Caco-2 (cell line): ENCODE measurements around the gene F13A1. TPM values are rescaled to one million over a fixed set of nuclear protein-coding genes. Genes with fewer than 3 reads are reported as not detected.

Experiments used
- BruUV-seq: library from RNA; stranded (reverse); fragments of 400-500 nt; replicated peaks from 2 replicates; lab custom pipeline; 2021; lab: Mats Ljungman, UMichigan
- CTCF ChIA-PET: fragments of 300-600 bp; sonication (Branson Sonifier 250); formaldehyde crosslinking; loops from one replicate; lab custom pipeline; 2022; ENCODE audit warnings: antibody characterized with exemption; lab: Charles Lee
- POLR2A ChIA-PET: fragments of 300-600 bp; sonication (Branson Sonifier 250); formaldehyde crosslinking; loops from one replicate; lab custom pipeline; 2022; ENCODE audit warnings: antibody characterized with exemption; lab: Charles Lee
- DNase-seq, 2 experiments: peaks; one replicate each; pipeline versions ENCODE4 v3.0.0 to v3.0.0-alpha.2; 2020 to 2022
- H3K27me3 ChIP-seq: replicated peaks from 2 replicates; pipeline ENCODE4 v1.6.0; 2011; ENCODE audit warnings: low read length; ENCODE audit not compliant: control insufficient read depth, insufficient read depth
- H3K36me3 ChIP-seq: 2 replicates; pipeline ENCODE4 v1.5.1; 2011; ENCODE audit warnings: low read length; ENCODE audit not compliant: control insufficient read depth, insufficient read depth
- H3K4me1 ChIP-seq: fragments of 250-450 bp; sonication (Bioruptor Pico); 2 replicates; pipeline ENCODE4 v1.5.1; 2020; ENCODE audit warnings: mild to moderate bottlenecking
- H3K4me3 ChIP-seq: 2 replicates; pipeline ENCODE4 v1.5.1; 2011; ENCODE audit warnings: low read depth, mild to moderate bottlenecking, control low read depth, low read length
- H3K9me3 ChIP-seq: fragments of 250-450 bp; sonication (Bioruptor Pico); 2 replicates; pipeline ENCODE4 v1.5.1; 2020; ENCODE audit warnings: mild to moderate bottlenecking, moderate library complexity
- H3K27ac Mint-ChIP-seq: one replicate; pipeline ENCODE4 v1.8.0; 2022; ENCODE audit warnings: mixed read lengths; ENCODE audit not compliant: unreplicated experiment
- H3K27me3 Mint-ChIP-seq: one replicate; pipeline ENCODE4 v1.8.0; 2022; ENCODE audit warnings: mixed read lengths; ENCODE audit not compliant: insufficient read depth, unreplicated experiment
- H3K36me3 Mint-ChIP-seq: one replicate; pipeline ENCODE4 v1.8.0; 2022; ENCODE audit warnings: mild to moderate bottlenecking, mixed read lengths; ENCODE audit not compliant: insufficient read depth, unreplicated experiment
- H3K4me1 Mint-ChIP-seq: one replicate; pipeline ENCODE4 v1.8.0; 2022; ENCODE audit warnings: low read depth, mixed read lengths; ENCODE audit not compliant: unreplicated experiment
- H3K4me3 Mint-ChIP-seq: one replicate; pipeline ENCODE4 v1.8.0; 2022; ENCODE audit warnings: mild to moderate bottlenecking, moderate library complexity, mixed read lengths; ENCODE audit not compliant: unreplicated experiment
- H3K9me3 Mint-ChIP-seq: one replicate; pipeline ENCODE4 v1.8.0; 2022; ENCODE audit warnings: mixed read lengths; ENCODE audit not compliant: unreplicated experiment
- CTCF ChIP-seq, 2 experiments: fragments of 200-600 bp in 1 of 2; IDR thresholded peaks; 1 replicate in 1 of 2; 2 replicates in 1 of 2; pipeline versions ENCODE4 v1.5.1 to v1.8.0; 2011 to 2022; ENCODE audit warnings: antibody characterized with exemption in 1 of 2, control low read depth in 1 of 2, inconsistent platforms in 1 of 2, low read depth in 1 of 2, low read length in 1 of 2, mild to moderate bottlenecking in 1 of 2, moderate library complexity in 1 of 2; ENCODE audit not compliant: insufficient read depth in 1 of 2, severe bottlenecking in 1 of 2, unreplicated experiment in 1 of 2
- intact Hi-C: fragments of 100-400 bp; cut with micrococcal nuclease; formaldehyde crosslinking; loops from one replicate; pipeline ENCODE4 v1.10.0; 2022; ENCODE audit not compliant: unreplicated experiment
- total RNA-seq: library from RNA; stranded (reverse); gene quantifications from 2 replicates; pipeline ENCODE4 v1.2.3, GENCODE V29; 2022

The F13A1 gene
- total RNA-seq, 1 experiment from 2014 or later, result not detected

GRCh38 chr6:6284221-6284966 lies 36.1 kb downstream of the F13A1 start:
- no peaks in the 10 kb centered on the region for H3K27me3 ChIP-seq
- ChIA-PET POLR2A (no interaction called here), CTCF (no interaction called here)
- no peak for TF ChIP-seq CTCF (IDR thresholded peaks at IDR 0.05; ENCODE audit: insufficient read depth in 1 of 2, low read depth in 1 of 2, low read length in 1 of 2, severe bottlenecking in 1 of 2, unreplicated experiment in 1 of 2)
- no peaks in the 10 kb centered on the region for H3K4me1 ChIP-seq
- no peak overlapping the region for H3K4me3 ChIP-seq
- BruUV-seq, result no TSS peak
- Mint-ChIP-seq H3K27me3 (peaks cover 8% of the 10 kb centered on the region), H3K9me3 (no peaks in the 10 kb centered on the region), H3K4me3 (no peak overlapping the region), H3K36me3 (no peaks in the 10 kb centered on the region), H3K4me1 (no peaks in the 10 kb centered on the region), H3K27ac (no peak overlapping the region)
- H3K36me3 ChIP-seq, result no peaks in the 10 kb centered on the region
- no peak for DNase-seq
- H3K9me3 ChIP-seq, result no peaks in the 10 kb centered on the region
- intact Hi-C loops, result no loop called here

- no peak for TF ChIP-seq CTCF (IDR thresholded peaks at IDR 0.05; ENCODE audit: insufficient read depth in 1 of 2, low read depth in 1 of 2, low read length in 1 of 2, severe bottlenecking in 1 of 2, unreplicated experiment in 1 of 2)
- no peak overlapping the region for H3K4me3 Mint-ChIP-seq
- CTCF ChIA-PET, result no interaction called here
Observed at GRCh38 chr6:6283746-6284145, 36.7 kb downstream of the F13A1 start.

GRCh38 chr6:6282716-6283115 lies 37.7 kb downstream of the F13A1 start:
- intact Hi-C loops, result no loop called here
- BruUV-seq, result no TSS peak
- CTCF ChIA-PET, result no interaction called here
- no peak for DNase-seq
- H3K27me3 Mint-ChIP-seq, result peaks cover 11% of the 10 kb centered on the region
- no peak overlapping the region for H3K4me3 ChIP-seq
- no peaks in the 10 kb centered on the region for H3K4me1 Mint-ChIP-seq
- POLR2A ChIA-PET, result no interaction called here
- no peaks in the 10 kb centered on the region for H3K27me3 ChIP-seq
- no peaks in the 10 kb centered on the region for H3K36me3 Mint-ChIP-seq
- H3K9me3 Mint-ChIP-seq, result no peaks in the 10 kb centered on the region
- H3K9me3 ChIP-seq, result no peaks in the 10 kb centered on the region
- H3K4me1 ChIP-seq, result no peaks in the 10 kb centered on the region
- no peaks in the 10 kb centered on the region for H3K36me3 ChIP-seq
- no peak overlapping the region for H3K27ac Mint-ChIP-seq
- no peak for TF ChIP-seq CTCF (IDR thresholded peaks at IDR 0.05; ENCODE audit: insufficient read depth in 1 of 2, low read depth in 1 of 2, low read length in 1 of 2, severe bottlenecking in 1 of 2, unreplicated experiment in 1 of 2)
- H3K4me3 Mint-ChIP-seq, result no peak overlapping the region

More at GRCh38 chr6:6283746-6284145, 36.7 kb downstream of the F13A1 start:
- Histone ChIP-seq H3K9me3 (no peaks in the 10 kb centered on the region), H3K36me3 (no peaks in the 10 kb centered on the region), H3K27me3 (no peaks in the 10 kb centered on the region), H3K4me1 (no peaks in the 10 kb centered on the region), H3K4me3 (no peak overlapping the region)
- BruUV-seq, result no TSS peak
- no peak for DNase-seq
- Mint-ChIP-seq H3K4me1 (no peaks in the 10 kb centered on the region), H3K27me3 (peaks cover 8% of the 10 kb centered on the region), H3K36me3 (no peaks in the 10 kb centered on the region), H3K9me3 (no peaks in the 10 kb centered on the region), H3K27ac (no peak overlapping the region)
- intact Hi-C loops, result no loop called here
- POLR2A ChIA-PET, result no interaction called here
